Measurements from ENCODE around the gene LCMT1.

The LCMT1 gene

GRCh38 chr16:25066426-25066746 lies 45.2 kb upstream of the LCMT1 start:
- no peaks in the 10 kb centered on the region; the same call in 1 of the 2 replicates for H3K27me3 ChIP-seq (replicated peaks; ENCODE audit: control insufficient read depth, insufficient read depth, low read length)
- TF ChIP-seq, protein P1, sequence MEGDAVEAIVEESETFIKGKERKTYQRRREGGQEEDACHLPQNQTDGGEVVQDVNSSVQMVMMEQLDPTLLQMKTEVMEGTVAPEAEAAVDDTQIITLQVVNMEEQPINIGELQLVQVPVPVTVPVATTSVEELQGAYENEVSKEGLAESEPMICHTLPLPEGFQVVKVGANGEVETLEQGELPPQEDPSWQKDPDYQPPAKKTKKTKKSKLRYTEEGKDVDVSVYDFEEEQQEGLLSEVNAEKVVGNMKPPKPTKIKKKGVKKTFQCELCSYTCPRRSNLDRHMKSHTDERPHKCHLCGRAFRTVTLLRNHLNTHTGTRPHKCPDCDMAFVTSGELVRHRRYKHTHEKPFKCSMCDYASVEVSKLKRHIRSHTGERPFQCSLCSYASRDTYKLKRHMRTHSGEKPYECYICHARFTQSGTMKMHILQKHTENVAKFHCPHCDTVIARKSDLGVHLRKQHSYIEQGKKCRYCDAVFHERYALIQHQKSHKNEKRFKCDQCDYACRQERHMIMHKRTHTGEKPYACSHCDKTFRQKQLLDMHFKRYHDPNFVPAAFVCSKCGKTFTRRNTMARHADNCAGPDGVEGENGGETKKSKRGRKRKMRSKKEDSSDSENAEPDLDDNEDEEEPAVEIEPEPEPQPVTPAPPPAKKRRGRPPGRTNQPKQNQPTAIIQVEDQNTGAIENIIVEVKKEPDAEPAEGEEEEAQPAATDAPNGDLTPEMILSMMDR (IDR thresholded peaks at IDR 0.05; ENCODE audit: insufficient read depth, low read length, poor library complexity, severe bottlenecking) = no peak
- no peak for DNase-seq (ENCODE audit: extremely low read depth, insufficient read length)
- H3K4me3 ChIP-seq (replicated peaks; ENCODE audit: low read depth, low read length) = peak overlapping the region; percentile 70
- H3K36me3 ChIP-seq (ENCODE audit: control insufficient read depth, insufficient read depth, low read length) = no peaks in the 10 kb centered on the region

DNA sequence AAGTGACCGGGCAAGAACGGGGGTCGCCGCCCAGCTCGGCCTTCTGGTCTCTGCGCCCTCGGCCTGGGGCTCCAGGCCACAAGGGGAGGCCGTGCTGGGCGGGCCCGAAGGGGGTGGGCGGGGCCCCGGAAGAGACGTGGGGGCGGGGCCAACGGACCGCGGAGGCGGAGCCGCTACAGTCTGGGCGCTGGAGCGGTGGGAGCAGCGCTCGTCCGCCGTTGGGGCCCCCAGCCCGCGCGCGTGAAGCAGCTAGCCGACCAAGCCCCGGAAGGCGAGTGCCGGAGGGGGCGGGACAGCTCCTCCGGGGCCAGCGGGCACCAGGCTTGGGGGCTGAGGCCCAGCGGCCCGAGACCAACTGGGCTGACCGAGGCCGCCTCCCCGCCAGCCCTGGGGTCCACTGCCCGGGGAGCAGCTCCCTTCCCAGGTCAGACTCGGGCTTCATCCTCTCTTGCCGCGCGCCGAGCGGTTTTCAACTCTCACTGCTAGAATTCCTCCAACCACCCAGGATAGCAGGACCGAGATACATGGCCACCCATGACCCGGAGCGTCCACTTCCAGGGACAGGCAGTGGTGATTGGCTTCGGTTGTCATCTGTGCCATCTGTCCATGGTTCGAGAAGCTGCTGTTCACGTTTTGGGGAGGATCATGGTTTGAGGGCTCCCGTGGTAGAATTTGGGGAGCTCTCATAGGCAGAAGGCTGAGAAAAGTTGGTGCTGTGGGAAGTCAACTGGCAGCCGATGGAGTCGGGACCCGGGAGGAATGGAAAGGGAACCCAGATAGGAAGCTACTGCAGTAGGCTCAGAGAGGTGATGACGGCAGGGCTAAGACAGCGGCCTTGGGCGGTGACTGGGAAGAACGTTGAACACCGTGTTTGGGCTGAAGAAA lies 44.6 kb upstream of the LCMT1 start:
- H3K36me3 ChIP-seq (ENCODE audit: control insufficient read depth, insufficient read depth, low read length) = no peaks in the 10 kb centered on the region
- DNase-seq (ENCODE audit: extremely low read depth, insufficient read length) = peak; percentile 84

DNA sequence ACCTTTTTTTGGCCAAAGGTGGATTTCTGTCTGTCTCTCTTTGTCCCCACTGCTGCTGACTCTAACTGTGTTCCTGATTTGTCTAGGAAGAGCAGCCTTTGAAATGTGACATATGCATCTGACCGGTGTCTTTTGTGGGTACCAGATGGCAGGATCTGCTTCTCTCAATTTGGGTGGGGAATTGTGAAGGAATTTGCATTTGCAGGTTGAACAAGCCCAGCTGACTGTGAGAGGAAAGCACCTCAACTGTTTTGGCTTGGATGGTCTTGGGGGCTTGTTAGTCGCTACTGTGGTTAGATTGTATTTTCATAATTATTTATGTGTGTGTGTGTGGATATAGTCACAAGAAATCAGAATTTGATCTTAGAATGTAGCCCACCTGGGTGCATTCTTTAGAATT lies 37.7 kb upstream of the LCMT1 start:
- no peak for DNase-seq (ENCODE audit: extremely low read depth, insufficient read length)
- TF ChIP-seq, protein P1 (IDR thresholded peaks at IDR 0.05; ENCODE audit: insufficient read depth, low read length, poor library complexity, severe bottlenecking) = no peak
- H3K27me3 ChIP-seq (replicated peaks; ENCODE audit: control insufficient read depth, insufficient read depth, low read length) = no peaks in the 10 kb centered on the region; the same call in 1 of the 2 replicates
- H3K4me3 ChIP-seq (replicated peaks; ENCODE audit: low read depth, low read length) = no peak overlapping the region
- H3K36me3 ChIP-seq (ENCODE audit: control insufficient read depth, insufficient read depth, low read length) = no peaks in the 10 kb centered on the region

More for the DNA sequence above, 44.6 kb upstream of the LCMT1 start:
- H3K27me3 ChIP-seq (replicated peaks; ENCODE audit: control insufficient read depth, insufficient read depth, low read length) = no peaks in the 10 kb centered on the region; the same call in 1 of the 2 replicates
- TF ChIP-seq, protein P1 (IDR thresholded peaks at IDR 0.05; ENCODE audit: insufficient read depth, low read length, poor library complexity, severe bottlenecking) = peak; percentile 5
- H3K4me3 ChIP-seq (replicated peaks; ENCODE audit: low read depth, low read length) = peak overlapping the region; percentile 70

DNA sequence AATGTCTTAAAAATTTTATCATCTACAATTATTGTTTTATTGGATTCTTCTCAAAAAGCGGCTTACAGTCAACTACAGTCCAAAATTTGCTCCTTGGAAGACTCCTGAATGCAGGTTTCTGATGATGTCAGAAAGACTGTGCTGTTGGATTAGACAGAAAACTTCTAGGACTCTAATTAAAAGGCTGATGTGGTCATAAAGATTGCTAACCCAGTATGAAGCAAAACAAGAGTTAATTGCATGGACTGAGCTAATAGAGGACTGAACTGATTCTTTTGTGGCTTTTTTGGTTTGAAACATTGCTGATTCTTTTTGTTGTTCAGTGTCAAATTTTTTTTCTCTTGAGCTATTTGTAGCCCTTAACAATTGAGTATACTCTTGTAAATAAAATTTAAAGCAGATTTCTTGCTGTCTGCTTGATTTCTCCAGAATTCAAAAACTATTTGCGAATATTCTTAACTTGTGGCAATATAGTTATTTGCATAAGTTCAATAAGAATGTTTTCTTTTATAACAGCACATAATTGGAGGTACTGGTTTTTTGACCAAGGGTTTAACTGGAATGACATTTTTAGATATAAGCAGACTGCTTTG lies 33.1 kb upstream of the LCMT1 start:
- TF ChIP-seq, protein P1 (IDR thresholded peaks at IDR 0.05; ENCODE audit: insufficient read depth, low read length, poor library complexity, severe bottlenecking) = no peak
- DNase-seq (ENCODE audit: extremely low read depth, insufficient read length) = no peak
- no peaks in the 10 kb centered on the region for H3K36me3 ChIP-seq (ENCODE audit: control insufficient read depth, insufficient read depth, low read length)
- H3K27me3 ChIP-seq (replicated peaks; ENCODE audit: control insufficient read depth, insufficient read depth, low read length) = no peaks in the 10 kb centered on the region
- no peak overlapping the region for H3K4me3 ChIP-seq (replicated peaks; ENCODE audit: low read depth, low read length)

DNA sequence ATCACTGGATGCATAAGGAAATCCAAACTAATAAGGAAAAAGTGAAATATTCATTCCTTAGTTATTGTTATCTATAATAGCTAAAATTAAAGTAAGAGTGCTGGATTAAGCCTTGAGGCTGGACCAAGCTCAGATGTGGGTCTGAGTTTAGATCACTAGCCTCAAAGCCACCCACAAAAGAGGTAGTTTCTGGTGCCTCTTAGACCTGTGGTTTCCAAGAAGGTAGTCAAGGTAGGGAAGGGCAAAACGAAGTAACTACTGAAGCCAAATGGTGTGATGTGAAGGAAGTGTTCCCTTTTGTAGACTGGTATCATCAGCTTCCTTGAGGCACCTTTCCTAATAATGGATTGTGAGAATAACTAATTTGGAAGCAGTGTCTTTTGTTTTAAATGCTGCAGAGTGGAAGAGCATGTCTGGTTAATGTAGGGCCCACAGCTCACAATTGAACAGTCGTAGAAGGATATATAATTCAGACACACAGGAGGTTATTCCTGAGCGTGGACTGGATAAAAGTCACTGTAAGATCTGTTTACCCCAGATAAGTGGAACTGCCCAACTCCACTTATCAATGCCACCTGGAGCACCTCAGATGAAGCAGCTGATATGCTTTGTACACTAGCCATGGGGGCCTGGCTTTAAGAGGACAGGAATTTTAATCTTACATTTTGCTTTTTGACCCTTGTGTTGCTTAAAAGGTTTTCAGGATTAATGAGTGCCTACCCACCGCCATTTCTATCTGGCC lies 31.7 kb upstream of the LCMT1 start:
- TF ChIP-seq, protein P1 (IDR thresholded peaks at IDR 0.05; ENCODE audit: insufficient read depth, low read length, poor library complexity, severe bottlenecking) = no peak
- Histone ChIP-seq H3K27me3 (replicated peaks; ENCODE audit: control insufficient read depth, insufficient read depth, low read length) (no peaks in the 10 kb centered on the region), H3K4me3 (replicated peaks; ENCODE audit: low read depth, low read length) (no peak overlapping the region), H3K36me3 (ENCODE audit: control insufficient read depth, insufficient read depth, low read length) (no peaks in the 10 kb centered on the region)
- DNase-seq (ENCODE audit: extremely low read depth, insufficient read length) = no peak
